Left lung (tissue), 10 donors: Measurements from ENCODE around the gene NECAB2. TPM values are rescaled to one million over a fixed set of nuclear protein-coding genes. Genes with fewer than 3 reads are reported as not detected.

Experiments used
- ATAC-seq: fragments of 200-7000 bp; cut with Tn5 transposase; one replicate; pipeline ENCODE4 v1.9.1; 2020; ENCODE audit warnings: moderate library complexity
- DNase-seq, 4 donors: peaks; one replicate each; pipeline ENCODE4 v3.0.0-alpha.2; 2013 to 2020
- H3K27ac ChIP-seq, 2 donors: fragments of 200-600 bp; sonication (generic) in 1 of 2; one replicate each; pipeline versions ENCODE4 v1.5.0 to v1.8.0; 2020 to 2021
- H3K27me3 ChIP-seq, 2 donors: fragments of 200-600 bp; sonication (generic) in 1 of 2; one replicate each; pipeline versions ENCODE4 v1.5.0 to v1.8.0; 2020 to 2021
- H3K36me3 ChIP-seq, 2 donors: fragments of 200-600 bp; sonication (generic) in 1 of 2; one replicate each; pipeline versions ENCODE4 v1.5.0 to v1.8.0; 2020 to 2021
- H3K4me1 ChIP-seq, 2 donors: fragments of 200-600 bp; one replicate each; pipeline ENCODE4 v1.8.0; 2021
- H3K4me3 ChIP-seq, 2 donors: fragments of 200-600 bp; sonication (generic) in 1 of 2; one replicate each; pipeline versions ENCODE4 v1.5.0 to v1.8.0; 2020 to 2021; ENCODE audit warnings: mild to moderate bottlenecking in 1 of 2
- H3K9me3 ChIP-seq, 2 donors: fragments of 200-600 bp; sonication (generic) in 1 of 2; one replicate each; pipeline versions ENCODE4 v1.5.0 to v1.8.0; 2020 to 2021
- CTCF ChIP-seq, 2 donors: fragments of 200-600 bp; sonication (generic) in 1 of 2; IDR thresholded peaks; one replicate each; pipeline versions ENCODE4 v1.5.0 to v1.8.0; 2021; ENCODE audit warnings: antibody characterized with exemption in 2 of 2
- intact Hi-C, 2 donors: fragments of 100-400 bp; cut with DNase I; formaldehyde crosslinking; loops; one replicate each; pipeline versions ENCODE4 v1.11.2 to v1.14.2; 2022
- polyA plus RNA-seq, 6 donors: library from polyadenylated mRNA; unstranded; fragments of 120-200 nt; gene quantifications; one replicate each; pipeline ENCODE4 v1.2.1, GENCODE V29; 2013; ENCODE audit not compliant: insufficient read length in 6 of 6
- total RNA-seq, 2 donors: library from RNA; stranded (reverse); fragmentation: NEBNext Ultra II Directional; extraction: Animal tissue kit (Norgen Biotek cat#: 25700); gene quantifications; one replicate each; pipeline ENCODE4 v1.2.1, GENCODE V29; 2021
- donor health status: DM: no; HTN: yes; CAD: no.
- donor health status: DM: no; HTN: no; CAD: no.

Gene NECAB2
- total and polyA plus RNA-seq, 8 donors = 0.17 to 0.79 (median 0.42) TPM

- peak in 1 of 4 donors; percentile 55 for DNase-seq
- Histone ChIP-seq H3K27ac (no peak overlapping the region), H3K9me3 (no peaks in the 10 kb centered on the region), H3K27me3 (no peaks in the 10 kb centered on the region), H3K4me1 (no peaks in the 10 kb centered on the region), H3K36me3 (no peaks in the 10 kb centered on the region), H3K4me3 (no peak overlapping the region)
- no peak for TF ChIP-seq CTCF (IDR thresholded peaks at IDR 0.05)
- intact Hi-C loops = no loop called here
- no peak for ATAC-seq
Observed at GRCh38 chr16:83929811-83930555, 38.1 kb upstream of the NECAB2 start.

GRCh38 chr16:83930730-83931500 lies 37.1 kb upstream of the NECAB2 start:
- no peak overlapping the region for H3K4me3 ChIP-seq
- no peaks in the 10 kb centered on the region for H3K36me3 ChIP-seq
- H3K4me1 ChIP-seq = no peaks in the 10 kb centered on the region
- H3K27me3 ChIP-seq = no peaks in the 10 kb centered on the region
- intact Hi-C loops = no loop called here
- DNase-seq (peak in 1 of 4 donors; percentile 69), ATAC-seq (no peak)
- no peak for TF ChIP-seq CTCF (IDR thresholded peaks at IDR 0.05)
- H3K27ac ChIP-seq = no peak overlapping the region
- H3K9me3 ChIP-seq = no peaks in the 10 kb centered on the region

GRCh38 chr16:83931556-83931955 lies 36.5 kb upstream of the NECAB2 start:
- peak in 1 of 4 donors; percentile 62 for DNase-seq
- no peaks in the 10 kb centered on the region for H3K27me3 ChIP-seq
- no peaks in the 10 kb centered on the region for H3K9me3 ChIP-seq
- H3K4me3 ChIP-seq = no peak overlapping the region
- TF ChIP-seq CTCF (IDR thresholded peaks at IDR 0.05) = no peak
- no peaks in the 10 kb centered on the region for H3K36me3 ChIP-seq
- no peak for ATAC-seq
- no peaks in the 10 kb centered on the region for H3K4me1 ChIP-seq
- H3K27ac ChIP-seq = no peak overlapping the region
- intact Hi-C loops = no loop called here

GRCh38 chr16:83932304-83932703 lies 35.7 kb upstream of the NECAB2 start:
- intact Hi-C loops = no loop called here

More at GRCh38 chr16:83932304-83932703, 35.7 kb upstream of the NECAB2 start:
- Histone ChIP-seq H3K9me3 (no peaks in the 10 kb centered on the region), H3K36me3 (no peaks in the 10 kb centered on the region), H3K4me1 (no peaks in the 10 kb centered on the region), H3K27me3 (no peaks in the 10 kb centered on the region), H3K4me3 (no peak overlapping the region), H3K27ac (no peak overlapping the region)
- DNase-seq = peak in 1 of 4 donors; percentile 39
- ATAC-seq = no peak
- TF ChIP-seq CTCF (IDR thresholded peaks at IDR 0.05) = no peak
